Thymus (tissue), 11 donors: ENCODE data around the gene ANKRD13D. TPM values are rescaled to one million over a fixed set of nuclear protein-coding genes. Genes with fewer than 3 reads are reported as not detected.

Source experiments
- DNase-seq, 9 donors: peaks; one replicate each; pipeline ENCODE4 v3.0.0-alpha.2; 2013; ENCODE audit warnings: low spot score in 9 of 9, low read depth in 6 of 9, missing footprints in 1 of 9
- H3K27ac ChIP-seq, 2 donors: one replicate each; pipeline ENCODE4 v1.5.1; 2013; ENCODE audit warnings: control low read depth in 1 of 2, low read depth in 1 of 2, low read length in 1 of 2, mild to moderate bottlenecking in 1 of 2, moderate library complexity in 1 of 2
- H3K27me3 ChIP-seq, 2 donors: one replicate each; pipeline ENCODE4 v1.5.1; 2013; ENCODE audit warnings: low read length in 1 of 2; ENCODE audit not compliant: control insufficient read depth in 2 of 2, insufficient read depth in 1 of 2
- H3K36me3 ChIP-seq, 2 donors: one replicate each; pipeline ENCODE4 v1.5.1; 2013; ENCODE audit warnings: low read length in 1 of 2, mild to moderate bottlenecking in 1 of 2, moderate library complexity in 1 of 2; ENCODE audit not compliant: control insufficient read depth in 2 of 2, insufficient read depth in 2 of 2
- H3K4me1 ChIP-seq, 2 donors: one replicate each; pipeline ENCODE4 v1.5.1; 2013; ENCODE audit warnings: low read length in 2 of 2; ENCODE audit not compliant: control insufficient read depth in 2 of 2, insufficient read depth in 2 of 2
- H3K4me3 ChIP-seq, 2 donors: one replicate each; pipeline ENCODE4 v1.5.1; 2013; ENCODE audit warnings: low read length in 2 of 2, control low read depth in 1 of 2, mild to moderate bottlenecking in 1 of 2
- H3K9me3 ChIP-seq, 2 donors: one replicate each; pipeline ENCODE4 v1.5.1; 2013; ENCODE audit warnings: low read length in 1 of 2, mild to moderate bottlenecking in 1 of 2; ENCODE audit not compliant: control insufficient read depth in 2 of 2, insufficient read depth in 1 of 2
- WGBS: extraction: QIAGEN DNeasy Blood & Tissue Kit; methylation state at CpG from one replicate; pipeline ENCODE4 v1.1.7; 2013; 5-methylcytosine and 5-hydroxymethylcytosine counted together
- polyA plus RNA-seq: library from polyadenylated mRNA; stranded (reverse); fragments of 200-250 nt; gene quantifications from one replicate; pipeline ENCODE4 v1.2.3, GENCODE V29; 2013
- total RNA-seq: library from RNA; stranded (reverse); fragments of 120-200 nt; gene quantifications from one replicate; pipeline ENCODE4 v1.2.4, GENCODE V29; 2013
- donor health status: healthy.

Gene ANKRD13D
- total and polyA plus RNA-seq, 2 donors = 32.1 to 99.1 TPM

- H3K9me3 ChIP-seq = peaks cover 0 to 6% of the 10 kb centered on the region in 2 donors
- H3K27ac ChIP-seq = peak overlapping the region in 1 of 2 donors; percentile 64
- H3K27me3 ChIP-seq = peaks cover 0 to 12% of the 10 kb centered on the region in 2 donors
- peak in 3 of 9 donors; percentile 77 to 82 (median 79) for DNase-seq
- H3K36me3 ChIP-seq = peaks cover 21 to 26% of the 10 kb centered on the region in 2 donors
- peak overlapping the region; percentile 2 to 92 for H3K4me3 ChIP-seq
- WGBS = 17% methylated on average over 54 of the region's 54 CpGs
- peaks cover 35 to 76% of the 10 kb centered on the region in 2 donors for H3K4me1 ChIP-seq
Observed at GRCh38 chr11:67265633-67266448, 23.3 kb upstream of the ANKRD13D start.

- Histone ChIP-seq H3K27me3 (peaks cover 0 to 8% of the 10 kb centered on the region in 2 donors), H3K36me3 (peaks cover 21 to 34% of the 10 kb centered on the region in 2 donors), H3K9me3 (peaks cover 0 to 6% of the 10 kb centered on the region in 2 donors), H3K4me3 (peak within 1 kb of the TSS; percentile 67 to 92), H3K4me1 (peaks cover 40 to 77% of the 10 kb centered on the region in 2 donors), H3K27ac (peak within 1 kb of the TSS; percentile 95 to 99)
- under 1% methylated on average over 103 of the region's 103 CpGs for WGBS
- DNase-seq = peak in 1 of 9 donors; percentile 64
Observed at GRCh38 chr11:67266449-67267187, 22.5 kb upstream of the ANKRD13D start, which contains the start of gene GRK2. Gene GRK2, plus strand, starts transcription at chr11:67266473. Its CDS starts 227 bp downstream, at chr11:67266700.

GRCh38 chr11:67267188-67268080, 21.7 kb upstream of the ANKRD13D start:
- peak overlapping the region; percentile 95 to 99 for H3K27ac ChIP-seq
- peaks cover 48 to 77% of the 10 kb centered on the region in 2 donors for H3K4me1 ChIP-seq
- WGBS = 3% methylated on average over 30 of the region's 30 CpGs
- peaks cover 0 to 6% of the 10 kb centered on the region in 2 donors for H3K9me3 ChIP-seq
- H3K36me3 ChIP-seq = peaks cover 21 to 42% of the 10 kb centered on the region in 2 donors
- peaks cover 0 to 2% of the 10 kb centered on the region in 2 donors for H3K27me3 ChIP-seq
- peak overlapping the region; percentile 67 to 92 for H3K4me3 ChIP-seq
- DNase-seq = peak in 1 of 9 donors; percentile 70

- peak in 5 of 9 donors; percentile 81 to 92 (median 82) for DNase-seq
- H3K27me3 ChIP-seq = no peaks in the 10 kb centered on the region
- peaks cover 51 to 77% of the 10 kb centered on the region in 2 donors for H3K4me1 ChIP-seq
- peaks cover 30 to 51% of the 10 kb centered on the region in 2 donors for H3K36me3 ChIP-seq
- WGBS = 5% methylated on average over 21 of the region's 21 CpGs
- H3K4me3 ChIP-seq = peak overlapping the region; percentile 67 to 92
- H3K9me3 ChIP-seq = peaks cover 0 to 6% of the 10 kb centered on the region in 2 donors
- peak overlapping the region; percentile 95 to 99 for H3K27ac ChIP-seq
Observed at GRCh38 chr11:67268081-67268961, 20.8 kb upstream of the ANKRD13D start.

- peaks cover 57 to 78% of the 10 kb centered on the region in 2 donors for H3K4me1 ChIP-seq
- WGBS = 75% methylated on average over 13 of the region's 13 CpGs
- peaks cover 30 to 56% of the 10 kb centered on the region in 2 donors for H3K36me3 ChIP-seq
- peaks cover 0 to 6% of the 10 kb centered on the region in 2 donors for H3K9me3 ChIP-seq
- peak overlapping the region; percentile 67 to 92 for H3K4me3 ChIP-seq
- no peak for DNase-seq
- peak overlapping the region; percentile 95 to 99 for H3K27ac ChIP-seq
- no peaks in the 10 kb centered on the region for H3K27me3 ChIP-seq
Observed at GRCh38 chr11:67268962-67269268, 20.2 kb upstream of the ANKRD13D start.

- Histone ChIP-seq H3K4me1 (peaks cover 62 to 79% of the 10 kb centered on the region in 2 donors), H3K9me3 (peaks cover 0 to 6% of the 10 kb centered on the region in 2 donors), H3K4me3 (peak overlapping the region; percentile 67 to 92), H3K27ac (peak overlapping the region; percentile 95 to 99), H3K27me3 (no peaks in the 10 kb centered on the region), H3K36me3 (peaks cover 34 to 62% of the 10 kb centered on the region in 2 donors)
- WGBS = 21% methylated on average over 15 of the region's 15 CpGs
- DNase-seq = no peak
Observed at GRCh38 chr11:67269401-67270255, 19.5 kb upstream of the ANKRD13D start.

- H3K27ac ChIP-seq = peak overlapping the region; percentile 95 to 99
- peak overlapping the region; percentile 67 to 92 for H3K4me3 ChIP-seq
- peaks cover 71 to 87% of the 10 kb centered on the region in 2 donors for H3K4me1 ChIP-seq
- WGBS = 15% methylated on average over 28 of the region's 28 CpGs
- H3K9me3 ChIP-seq = peaks cover 0 to 6% of the 10 kb centered on the region in 2 donors
- H3K36me3 ChIP-seq = peaks cover 42 to 71% of the 10 kb centered on the region in 2 donors
- H3K27me3 ChIP-seq = no peaks in the 10 kb centered on the region
- peak in 1 of 9 donors; percentile 71 for DNase-seq
Observed at GRCh38 chr11:67270256-67271204, 18.6 kb upstream of the ANKRD13D start.
